ENCODE data around the gene GJC2.
A peak's percentile ranks its signal among the peaks of the same experiment; 100 is the strongest.

GJC2 gene

DNA sequence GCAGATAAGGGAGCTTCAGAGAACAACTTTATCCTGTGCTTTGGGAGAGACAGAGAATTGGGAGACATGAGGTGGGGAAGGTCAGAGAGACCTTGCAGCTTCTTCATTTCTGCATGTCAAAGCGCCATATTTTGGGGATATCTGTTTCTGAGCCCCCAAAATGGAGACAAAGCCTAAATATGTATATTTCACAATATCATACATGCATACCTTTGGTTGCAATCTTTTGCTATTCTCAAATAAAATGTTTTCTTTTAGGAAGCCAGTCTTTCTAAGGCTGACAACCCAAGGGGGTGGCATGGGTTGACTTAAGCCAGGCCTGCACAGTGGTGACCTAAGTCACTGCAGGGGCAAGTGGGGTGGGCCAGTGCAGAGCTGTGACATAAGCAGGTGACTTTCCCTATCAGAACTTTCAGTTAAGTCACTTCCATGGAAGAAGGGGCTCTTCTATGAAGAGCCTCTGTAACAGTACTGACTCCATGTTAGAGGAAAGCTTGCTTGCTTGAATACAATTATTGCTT, 26.7 kb upstream of the GJC2 start:
- Histone ChIP-seq H4K91ac (ENCODE audit: low read depth, low read length) (no peak overlapping the region), H2BK120ac (ENCODE audit: insufficient read depth, low read length, poor library complexity) (no peak overlapping the region), H3K9me3 (ENCODE audit: insufficient read depth, low read depth, low read length) (no peaks in the 10 kb centered on the region), H3K14ac (ENCODE audit: low read length) (no peak overlapping the region), H3K9ac (ENCODE audit: low read length) (no peak overlapping the region), H2AFZ (ENCODE audit: insufficient read depth, low read length, poor library complexity) (no peak overlapping the region), H4K12ac (ENCODE audit: low read depth, low read length) (no peak overlapping the region), H3K4me2 (ENCODE audit: low read length) (no peak overlapping the region), H3K79me1 (ENCODE audit: low read length) (no peaks in the 10 kb centered on the region), H3K27ac (ENCODE audit: low read depth, low read length) (no peak overlapping the region), H2BK5ac (ENCODE audit: low read depth, low read length, poor library complexity) (no peak overlapping the region), H3K23ac (ENCODE audit: low read length) (no peak overlapping the region), H2AK5ac (ENCODE audit: low read length) (no peak overlapping the region), H3K4me1 (ENCODE audit: control insufficient read depth in 1 of 2, insufficient read depth in 2 of 2, low read length in 2 of 2) (no peaks in the 10 kb centered on the region), H3K79me2 (ENCODE audit: control insufficient read depth, insufficient read depth, low read length, poor library complexity) (no peaks in the 10 kb centered on the region), H4K8ac (ENCODE audit: low read depth, low read length) (no peak overlapping the region), H3K4ac (ENCODE audit: low read depth, low read length) (no peak overlapping the region), H2BK12ac (ENCODE audit: low read length) (no peak overlapping the region), H3K27me3 (ENCODE audit: insufficient read depth, low read length) (no peaks in the 10 kb centered on the region), H3K4me3 (ENCODE audit: low read depth, low read length) (no peak overlapping the region), H3K36me3 (ENCODE audit: control insufficient read depth in 1 of 2, insufficient read depth in 2 of 2, low read length in 2 of 2) (no peaks in the 10 kb centered on the region), H3K18ac (ENCODE audit: low read length) (no peak overlapping the region)
- no peak for DNase-seq
- WGBS (ENCODE audit: extremely low coverage, insufficient coverage, insufficient read length) = no CpG with 5 or more reads among the region's 1 CpG

DNA sequence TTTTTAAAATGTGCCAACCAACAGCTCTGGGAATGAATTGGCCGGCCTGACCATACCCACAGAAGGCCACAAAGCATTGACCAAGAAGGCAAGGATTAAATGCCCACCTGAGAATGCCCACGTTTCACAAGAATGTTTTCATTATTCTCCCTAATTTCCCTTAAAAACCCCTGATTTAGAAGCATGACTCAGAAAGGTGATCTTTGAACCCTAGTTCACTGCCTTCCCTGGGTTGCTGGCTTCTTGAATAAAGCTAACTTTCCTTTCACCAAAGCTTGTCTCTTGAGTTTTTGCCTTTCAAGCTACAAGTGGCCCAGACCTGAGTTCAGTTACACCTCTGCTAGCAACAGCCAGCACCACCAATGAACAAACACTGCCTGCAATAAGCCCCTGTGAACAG, 26.2 kb upstream of the GJC2 start:
- Histone ChIP-seq H2AK5ac (ENCODE audit: low read length) (no peak overlapping the region), H2AFZ (ENCODE audit: insufficient read depth, low read length, poor library complexity) (no peak overlapping the region), H3K18ac (ENCODE audit: low read length) (no peak overlapping the region), H3K27me3 (ENCODE audit: insufficient read depth, low read length) (no peaks in the 10 kb centered on the region), H4K91ac (ENCODE audit: low read depth, low read length) (no peak overlapping the region), H3K9ac (ENCODE audit: low read length) (no peak overlapping the region), H3K4me1 (ENCODE audit: control insufficient read depth in 1 of 2, insufficient read depth in 2 of 2, low read length in 2 of 2) (no peaks in the 10 kb centered on the region), H2BK12ac (ENCODE audit: low read length) (no peak overlapping the region), H2BK5ac (ENCODE audit: low read depth, low read length, poor library complexity) (no peak overlapping the region), H4K12ac (ENCODE audit: low read depth, low read length) (no peak overlapping the region), H3K79me1 (ENCODE audit: low read length) (no peaks in the 10 kb centered on the region), H3K23ac (ENCODE audit: low read length) (no peak overlapping the region), H3K9me3 (ENCODE audit: insufficient read depth, low read depth, low read length) (no peaks in the 10 kb centered on the region), H3K4ac (ENCODE audit: low read depth, low read length) (no peak overlapping the region), H3K36me3 (ENCODE audit: control insufficient read depth in 1 of 2, insufficient read depth in 2 of 2, low read length in 2 of 2) (no peaks in the 10 kb centered on the region), H3K27ac (ENCODE audit: low read depth, low read length) (no peak overlapping the region), H3K4me3 (ENCODE audit: low read depth, low read length) (no peak overlapping the region), H2BK120ac (ENCODE audit: insufficient read depth, low read length, poor library complexity) (no peak overlapping the region), H3K79me2 (ENCODE audit: control insufficient read depth, insufficient read depth, low read length, poor library complexity) (no peaks in the 10 kb centered on the region), H4K8ac (ENCODE audit: low read depth, low read length) (no peak overlapping the region), H3K4me2 (ENCODE audit: low read length) (no peak overlapping the region), H3K14ac (ENCODE audit: low read length) (no peak overlapping the region)
- DNase-seq = no peak
- no CpG with 5 or more reads among the region's 2 CpGs for WGBS (ENCODE audit: extremely low coverage, insufficient coverage, insufficient read length)

DNA sequence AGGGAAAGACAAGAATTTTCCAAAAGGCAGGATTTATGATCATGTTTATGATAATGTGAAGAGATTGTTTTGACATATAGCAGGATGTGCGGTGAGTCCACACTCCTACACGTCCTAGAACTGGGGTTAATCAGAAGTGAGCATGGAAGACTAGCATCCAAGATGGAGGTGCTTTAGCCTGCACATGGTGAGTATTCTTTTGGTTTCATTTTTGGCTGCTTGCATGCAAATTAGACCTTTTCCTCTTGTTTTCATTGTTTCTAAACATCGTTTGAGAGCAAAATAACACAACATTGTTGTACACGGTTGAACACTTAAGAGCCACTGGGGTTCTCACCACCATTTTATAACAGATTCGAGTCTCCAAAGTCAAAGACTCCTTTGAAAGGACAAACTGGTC, 24.5 kb upstream of the GJC2 start:
- Histone ChIP-seq H3K4me3 (ENCODE audit: low read depth, low read length) (no peak overlapping the region), H4K8ac (ENCODE audit: low read depth, low read length) (no peak overlapping the region), H3K36me3 (ENCODE audit: control insufficient read depth in 1 of 2, insufficient read depth in 2 of 2, low read length in 2 of 2) (no peaks in the 10 kb centered on the region), H4K91ac (ENCODE audit: low read depth, low read length) (no peak overlapping the region), H4K12ac (ENCODE audit: low read depth, low read length) (no peak overlapping the region), H3K4me1 (ENCODE audit: control insufficient read depth in 1 of 2, insufficient read depth in 2 of 2, low read length in 2 of 2) (no peaks in the 10 kb centered on the region), H3K23ac (ENCODE audit: low read length) (no peak overlapping the region), H3K9ac (ENCODE audit: low read length) (no peak overlapping the region), H3K9me3 (ENCODE audit: insufficient read depth, low read depth, low read length) (no peaks in the 10 kb centered on the region), H2AK5ac (ENCODE audit: low read length) (no peak overlapping the region), H3K14ac (ENCODE audit: low read length) (no peak overlapping the region), H3K18ac (ENCODE audit: low read length) (no peak overlapping the region), H2BK120ac (ENCODE audit: insufficient read depth, low read length, poor library complexity) (no peak overlapping the region), H3K4ac (ENCODE audit: low read depth, low read length) (no peak overlapping the region), H3K27me3 (ENCODE audit: insufficient read depth, low read length) (no peaks in the 10 kb centered on the region), H2BK12ac (ENCODE audit: low read length) (no peak overlapping the region), H3K4me2 (ENCODE audit: low read length) (no peak overlapping the region), H3K27ac (ENCODE audit: low read depth, low read length) (no peak overlapping the region), H3K79me1 (ENCODE audit: low read length) (no peaks in the 10 kb centered on the region), H2AFZ (ENCODE audit: insufficient read depth, low read length, poor library complexity) (no peak overlapping the region), H2BK5ac (ENCODE audit: low read depth, low read length, poor library complexity) (no peak overlapping the region), H3K79me2 (ENCODE audit: control insufficient read depth, insufficient read depth, low read length, poor library complexity) (no peaks in the 10 kb centered on the region)
- no CpG with 5 or more reads among the region's 5 CpGs for WGBS (ENCODE audit: extremely low coverage, insufficient coverage, insufficient read length)
- no peak for DNase-seq

DNA sequence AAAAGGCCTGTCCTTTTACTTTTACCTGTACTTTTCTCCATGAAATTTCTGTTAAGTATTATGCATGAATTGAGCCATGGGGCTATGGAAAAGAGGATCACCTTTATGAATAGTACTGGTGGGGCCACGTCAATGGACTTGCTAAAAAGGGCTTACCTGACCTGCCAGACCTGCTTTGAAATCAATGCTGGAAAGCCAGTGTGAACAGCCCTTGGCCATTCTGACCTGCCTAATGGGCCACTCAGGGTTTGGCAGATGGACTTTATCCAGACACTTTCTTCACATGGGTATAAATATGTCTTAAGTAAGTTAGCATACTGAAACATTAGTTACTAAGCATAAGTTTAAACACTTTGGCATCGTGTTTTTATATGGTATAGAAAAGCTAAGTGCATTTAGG, 18.0 kb upstream of the GJC2 start:
- no peak overlapping the region for H3K9ac ChIP-seq (ENCODE audit: low read length)
- H3K36me3 ChIP-seq (ENCODE audit: control insufficient read depth in 1 of 2, insufficient read depth in 2 of 2, low read length in 2 of 2) = no peaks in the 10 kb centered on the region
- no peak overlapping the region for H2AK5ac ChIP-seq (ENCODE audit: low read length)
- no peak overlapping the region for H3K4ac ChIP-seq (ENCODE audit: low read depth, low read length)
- WGBS (ENCODE audit: extremely low coverage, insufficient coverage, insufficient read length) = no CpG with 5 or more reads among the region's 2 CpGs
- H3K23ac ChIP-seq (ENCODE audit: low read length) = no peak overlapping the region
- H4K8ac ChIP-seq (ENCODE audit: low read depth, low read length) = no peak overlapping the region
- H3K79me1 ChIP-seq (ENCODE audit: low read length) = no peaks in the 10 kb centered on the region
- no peak overlapping the region for H2AFZ ChIP-seq (ENCODE audit: insufficient read depth, low read length, poor library complexity)
- no peak overlapping the region for H3K4me2 ChIP-seq (ENCODE audit: low read length)
- H4K12ac ChIP-seq (ENCODE audit: low read depth, low read length) = no peak overlapping the region
- DNase-seq = peak in 1 of 2 donors; percentile 30
- peaks cover 0 to 3% of the 10 kb centered on the region in 2 experiments for H3K4me1 ChIP-seq (ENCODE audit: control insufficient read depth in 1 of 2, insufficient read depth in 2 of 2, low read length in 2 of 2)
- no peaks in the 10 kb centered on the region for H3K79me2 ChIP-seq (ENCODE audit: control insufficient read depth, insufficient read depth, low read length, poor library complexity)
- no peak overlapping the region for H3K27ac ChIP-seq (ENCODE audit: low read depth, low read length)
- peak overlapping the region; percentile 21 for H4K91ac ChIP-seq (ENCODE audit: low read depth, low read length)
- no peak overlapping the region for H3K14ac ChIP-seq (ENCODE audit: low read length)
- peaks cover 3% of the 10 kb centered on the region for H3K9me3 ChIP-seq (ENCODE audit: insufficient read depth, low read depth, low read length)
- peak overlapping the region; percentile 10 for H2BK5ac ChIP-seq (ENCODE audit: low read depth, low read length, poor library complexity)
- no peak overlapping the region for H3K18ac ChIP-seq (ENCODE audit: low read length)
- H2BK12ac ChIP-seq (ENCODE audit: low read length) = no peak overlapping the region
- no peak overlapping the region for H3K4me3 ChIP-seq (ENCODE audit: low read depth, low read length)
- H3K27me3 ChIP-seq (ENCODE audit: insufficient read depth, low read length) = no peaks in the 10 kb centered on the region
- no peak overlapping the region for H2BK120ac ChIP-seq (ENCODE audit: insufficient read depth, low read length, poor library complexity)

All from trophoblast cell (in vitro differentiated cells and primary cell).